Liver (tissue), 9 donors: ENCODE results near the gene SMYD3. TPM values are rescaled to one million over a fixed set of nuclear protein-coding genes. Genes with fewer than 3 reads are reported as not detected.

Experiments used
- DNase-seq: peaks from one replicate; pipeline ENCODE4 v3.0.0-alpha.2; 2017; ENCODE audit warnings: low spot score
- H3K27ac ChIP-seq, 2 donors: one replicate each; pipeline ENCODE4 v1.7.0; 2013; ENCODE audit warnings: inconsistent platforms in 2 of 2, low read length in 2 of 2, control low read depth in 1 of 2, low read depth in 1 of 2, mild to moderate bottlenecking in 1 of 2
- H3K27me3 ChIP-seq, 4 donors: one replicate each; pipeline versions ENCODE4 v1.6.1 to v1.7.0; 2013; ENCODE audit warnings: low read length in 3 of 4, inconsistent platforms in 1 of 4, mild to moderate bottlenecking in 1 of 4, moderate library complexity in 1 of 4; ENCODE audit not compliant: control insufficient read depth in 4 of 4, insufficient read depth in 4 of 4
- H3K36me3 ChIP-seq, 4 donors: one replicate each; pipeline versions ENCODE4 v1.6.1 to v1.7.0; 2013; ENCODE audit warnings: low read length in 3 of 4, mild to moderate bottlenecking in 3 of 4, low read depth in 1 of 4, moderate library complexity in 1 of 4; ENCODE audit not compliant: control insufficient read depth in 4 of 4, insufficient read depth in 3 of 4
- H3K4me1 ChIP-seq, 4 donors: one replicate each; pipeline versions ENCODE4 v1.6.1 to v1.7.0; 2013; ENCODE audit warnings: low read length in 3 of 4, mild to moderate bottlenecking in 3 of 4, moderate library complexity in 1 of 4; ENCODE audit not compliant: control insufficient read depth in 4 of 4, insufficient read depth in 4 of 4
- H3K4me3 ChIP-seq, 3 donors: one replicate each; pipeline versions ENCODE4 v1.6.1 to v1.7.0; 2013; ENCODE audit warnings: low read length in 3 of 3, control low read depth in 1 of 3, low read depth in 1 of 3, mild to moderate bottlenecking in 1 of 3
- H3K9ac ChIP-seq, 2 donors: one replicate each; pipeline ENCODE4 v1.7.0; 2013; ENCODE audit warnings: low read length in 2 of 2, mild to moderate bottlenecking in 2 of 2, moderate library complexity in 2 of 2, control low read depth in 1 of 2, low read depth in 1 of 2
- H3K9me3 ChIP-seq, 4 donors: one replicate each; pipeline versions ENCODE4 v1.6.1 to v1.7.0; 2013; ENCODE audit warnings: low read length in 3 of 4; ENCODE audit not compliant: control insufficient read depth in 4 of 4
- ATF3 ChIP-seq: IDR thresholded peaks from 2 replicates; pipeline ENCODE4 v1.6.1; 2016; ENCODE audit warnings: antibody characterized with exemption
- HNF4A ChIP-seq, 2 donors: conservative IDR thresholded peaks; 2 replicates each; pipeline ENCODE4 v1.6.1; 2016; ENCODE audit warnings: antibody characterized with exemption in 2 of 2, mild to moderate bottlenecking in 2 of 2
- HNF4G ChIP-seq: IDR thresholded peaks from 2 replicates; pipeline ENCODE4 v1.6.1; 2016; ENCODE audit warnings: antibody characterized with exemption
- JUND ChIP-seq, 2 donors: IDR thresholded peaks; 2 replicates each; pipeline ENCODE4 v1.6.1; 2016; ENCODE audit warnings: antibody characterized with exemption in 2 of 2
- RAD21 ChIP-seq, 2 donors: IDR thresholded peaks; 2 replicates each; pipeline ENCODE4 v1.6.1; 2016; ENCODE audit warnings: antibody characterized with exemption in 2 of 2, mild to moderate bottlenecking in 2 of 2
- REST ChIP-seq: IDR thresholded peaks from 2 replicates; pipeline ENCODE4 v1.6.1; 2016; ENCODE audit warnings: antibody characterized with exemption, mild to moderate bottlenecking
- SP1 ChIP-seq: IDR thresholded peaks from 2 replicates; pipeline ENCODE4 v1.6.1; 2018; ENCODE audit warnings: antibody characterized with exemption, mild to moderate bottlenecking
- YY1 ChIP-seq: IDR thresholded peaks from 2 replicates; pipeline ENCODE4 v1.6.1; 2016; ENCODE audit warnings: antibody characterized with exemption, mild to moderate bottlenecking
- ZBTB33 ChIP-seq: IDR thresholded peaks from 2 replicates; pipeline ENCODE4 v1.6.1; 2016; ENCODE audit warnings: antibody characterized with exemption
- WGBS: extraction: QIAGEN DNeasy Blood & Tissue Kit; methylation state at CpG from one replicate; pipeline ENCODE4 v1.1.7; 2013; 5-methylcytosine and 5-hydroxymethylcytosine counted together
- polyA plus RNA-seq, 2 donors: library from polyadenylated mRNA; stranded (reverse) in 1 of 2; unstranded in 1 of 2; fragments of 200-250 nt in 1 of 2; fragments of >200 nt in 1 of 2; fragmentation: Nextera tagmentation in 1 of 2; extraction: Ambion mirVana in 1 of 2; gene quantifications; one replicate each; pipeline versions ENCODE4 v1.2.1 to v1.2.3, GENCODE V29; 2013 to 2015
- total RNA-seq, 2 donors: library from RNA; depleted of rRNA; stranded (reverse); fragments of >200 nt; gene quantifications; one replicate each; pipeline ENCODE4 v1.2.3, GENCODE V29; 2014
- donor health status: healthy.
- donor health status: healthy.
- donor health status: healthy.
- donor health status: healthy.
- donor health status: healthy.

Gene SMYD3
- total and polyA plus RNA-seq, 4 donors: 3.1 to 9.1 (median 8.0) TPM

GRCh38 chr1:246216906-246217305, 290.2 kb downstream of the SMYD3 start:
- Histone ChIP-seq H3K27me3 (no peaks in the 10 kb centered on the region), H3K4me1 (no peaks in the 10 kb centered on the region), H3K4me3 (no peak overlapping the region), H3K27ac (no peak overlapping the region), H3K9me3 (no peaks in the 10 kb centered on the region), H3K9ac (no peak overlapping the region), H3K36me3 (no peaks in the 10 kb centered on the region)
- no peak for TF ChIP-seq YY1
- TF ChIP-seq HNF4A (conservative IDR thresholded peaks at IDR 0.05): no peak
- no peak for TF ChIP-seq SP1
- TF ChIP-seq HNF4G: no peak
- TF ChIP-seq RAD21 (IDR thresholded peaks at IDR 0.05): no peak
- TF ChIP-seq ATF3: no peak
- TF ChIP-seq REST: no peak
- DNase-seq: no peak

- TF ChIP-seq RAD21 (IDR thresholded peaks at IDR 0.05): no peak
- no peak for TF ChIP-seq ZBTB33
- TF ChIP-seq JUND (IDR thresholded peaks at IDR 0.05): no peak
- no peak for TF ChIP-seq REST
- H3K9ac ChIP-seq: no peak overlapping the region
- WGBS: 90% methylated on average over 4 of the region's 4 CpGs
- H3K36me3 ChIP-seq: no peaks in the 10 kb centered on the region
- no peaks in the 10 kb centered on the region for H3K9me3 ChIP-seq
- H3K27ac ChIP-seq: no peak overlapping the region
- H3K27me3 ChIP-seq: no peaks in the 10 kb centered on the region
- H3K4me3 ChIP-seq: no peak overlapping the region
- H3K4me1 ChIP-seq: no peaks in the 10 kb centered on the region
- DNase-seq: no peak
Observed at GRCh38 chr1:246215510-246215903, 291.6 kb downstream of the SMYD3 start.
